SH-SY5Y (cell line): ENCODE measurements around the gene CRYBA4.

Experiments
- GATA2 ChIP-seq: IDR thresholded peaks from 2 replicates; pipeline ENCODE4 v1.6.1; 2011; ENCODE audit warnings: mild to moderate bottlenecking, low read depth, low read length
- GATA3 ChIP-seq: IDR thresholded peaks from 2 replicates; pipeline ENCODE4 v1.6.1; 2011; ENCODE audit warnings: low read depth, mild to moderate bottlenecking, low read length, moderate library complexity

GRCh38 chr22:26584010-26584409 lies 37.8 kb upstream of the CRYBA4 start:
- TF ChIP-seq GATA2 (no peak), GATA3 (no peak)
